Mesenchymal stem cell (in vitro differentiated cells and primary cell): ENCODE data around the gene NECTIN1.

Experiments used
- DNase-seq: peaks from one replicate; pipeline ENCODE4 v3.0.0-alpha.2; 2013
- H2AFZ ChIP-seq: one replicate; pipeline ENCODE4 v1.6.1; 2013; ENCODE audit warnings: low read depth, mild to moderate bottlenecking, control low read depth, inconsistent platforms, low read length, moderate library complexity
- H2AK5ac ChIP-seq: 2 replicates; pipeline ENCODE4 v1.6.1; 2013; ENCODE audit warnings: low read length, moderate library complexity, mild to moderate bottlenecking, inconsistent platforms; ENCODE audit not compliant: severe bottlenecking
- H2BK120ac ChIP-seq: one replicate; pipeline ENCODE4 v1.6.1; 2013; ENCODE audit warnings: low read depth, mild to moderate bottlenecking, inconsistent platforms, low read length, moderate library complexity
- H2BK12ac ChIP-seq, 2 experiments: one replicate each; pipeline ENCODE4 v1.6.1; 2013; ENCODE audit warnings: inconsistent platforms in 2 of 2, low read length in 2 of 2, mild to moderate bottlenecking in 2 of 2, moderate library complexity in 2 of 2, control low read depth in 1 of 2
- H2BK15ac ChIP-seq: one replicate; pipeline ENCODE4 v1.6.1; 2013; ENCODE audit warnings: mild to moderate bottlenecking, low read depth, inconsistent platforms; ENCODE audit not compliant: poor library complexity, severe bottlenecking
- H2BK5ac ChIP-seq: 2 replicates; pipeline ENCODE4 v1.6.1; 2013; ENCODE audit warnings: low read depth, mild to moderate bottlenecking, low read length, control low read depth, inconsistent platforms; ENCODE audit not compliant: poor library complexity, severe bottlenecking
- H3K14ac ChIP-seq, 2 experiments: one replicate each; pipeline ENCODE4 v1.6.1; 2013; ENCODE audit warnings: inconsistent platforms in 2 of 2, low read length in 2 of 2, control low read depth in 1 of 2, mild to moderate bottlenecking in 1 of 2, moderate library complexity in 1 of 2
- H3K18ac ChIP-seq, 2 experiments: one replicate each; pipeline ENCODE4 v1.6.1; 2013; ENCODE audit warnings: inconsistent platforms in 2 of 2, low read length in 2 of 2, control low read depth in 1 of 2, low read depth in 1 of 2, mild to moderate bottlenecking in 1 of 2
- H3K23ac ChIP-seq, 2 experiments: one replicate each; pipeline ENCODE4 v1.6.1; 2013; ENCODE audit warnings: inconsistent platforms in 2 of 2, low read length in 2 of 2, mild to moderate bottlenecking in 2 of 2, moderate library complexity in 2 of 2, control low read depth in 1 of 2
- H3K27ac ChIP-seq: 2 replicates; pipeline ENCODE4 v1.5.1; 2013; ENCODE audit warnings: mild to moderate bottlenecking, moderate library complexity, low read length, control low read depth, inconsistent platforms; ENCODE audit not compliant: poor library complexity, severe bottlenecking
- H3K27me3 ChIP-seq, 2 experiments: 2 replicates each; pipeline versions ENCODE4 v1.6.1 to v1.7.0; 2013; ENCODE audit warnings: low read length in 2 of 2, mild to moderate bottlenecking in 2 of 2, moderate library complexity in 2 of 2, control low read depth in 1 of 2, inconsistent platforms in 1 of 2; ENCODE audit not compliant: control insufficient read depth in 1 of 2, insufficient read depth in 1 of 2
- H3K36me3 ChIP-seq, 2 experiments: 2 replicates each; pipeline versions ENCODE4 v1.6.1 to v1.7.0; 2013; ENCODE audit warnings: low read length in 2 of 2, control low read depth in 1 of 2, inconsistent platforms in 1 of 2, low read depth in 1 of 2, mild to moderate bottlenecking in 1 of 2; ENCODE audit not compliant: insufficient read depth in 2 of 2, control insufficient read depth in 1 of 2
- H3K4ac ChIP-seq, 2 experiments: one replicate each; pipeline ENCODE4 v1.6.1; 2013; ENCODE audit warnings: inconsistent platforms in 2 of 2, low read length in 2 of 2, mild to moderate bottlenecking in 2 of 2, moderate library complexity in 2 of 2, control low read depth in 1 of 2, low read depth in 1 of 2
- H3K4me1 ChIP-seq: 2 replicates; pipeline ENCODE4 v1.6.1; 2013; ENCODE audit warnings: low read depth, low read length, control low read depth; ENCODE audit not compliant: control insufficient read depth, insufficient read depth
- H3K4me2 ChIP-seq: 2 replicates; pipeline ENCODE4 v1.6.1; 2013; ENCODE audit warnings: low read length, mild to moderate bottlenecking, inconsistent platforms; ENCODE audit not compliant: poor library complexity, severe bottlenecking
- H3K4me3 ChIP-seq, 2 experiments: 2 replicates each; pipeline versions ENCODE4 v1.5.1 to v1.7.0; 2013; ENCODE audit warnings: low read length in 2 of 2, mild to moderate bottlenecking in 2 of 2, control low read depth in 1 of 2, low read depth in 1 of 2; ENCODE audit not compliant: insufficient read depth in 1 of 2
- H3K79me1 ChIP-seq: replicated peaks from 2 replicates; pipeline ENCODE4 v1.6.1; 2013; ENCODE audit warnings: mild to moderate bottlenecking, control low read depth, low read length, inconsistent platforms; ENCODE audit not compliant: poor library complexity, severe bottlenecking
- H3K9ac ChIP-seq: 2 replicates; pipeline ENCODE4 v1.7.0; 2013; ENCODE audit warnings: mild to moderate bottlenecking, low read length, moderate library complexity
- H3K9me3 ChIP-seq: 2 replicates; pipeline ENCODE4 v1.7.0; 2013; ENCODE audit warnings: mild to moderate bottlenecking, low read length; ENCODE audit not compliant: control insufficient read depth
- H4K8ac ChIP-seq: one replicate; pipeline ENCODE4 v1.6.1; 2013; ENCODE audit warnings: inconsistent platforms, mild to moderate bottlenecking, low read length, moderate library complexity
- H4K91ac ChIP-seq: one replicate; pipeline ENCODE4 v1.6.1; 2013; ENCODE audit warnings: mild to moderate bottlenecking, low read length, inconsistent platforms
- WGBS: methylation state at CpG from one replicate; pipeline ENCODE4 v1.1.7; 2013; ENCODE audit warnings: mixed read lengths; 5-methylcytosine and 5-hydroxymethylcytosine counted together

The NECTIN1 gene

DNA sequence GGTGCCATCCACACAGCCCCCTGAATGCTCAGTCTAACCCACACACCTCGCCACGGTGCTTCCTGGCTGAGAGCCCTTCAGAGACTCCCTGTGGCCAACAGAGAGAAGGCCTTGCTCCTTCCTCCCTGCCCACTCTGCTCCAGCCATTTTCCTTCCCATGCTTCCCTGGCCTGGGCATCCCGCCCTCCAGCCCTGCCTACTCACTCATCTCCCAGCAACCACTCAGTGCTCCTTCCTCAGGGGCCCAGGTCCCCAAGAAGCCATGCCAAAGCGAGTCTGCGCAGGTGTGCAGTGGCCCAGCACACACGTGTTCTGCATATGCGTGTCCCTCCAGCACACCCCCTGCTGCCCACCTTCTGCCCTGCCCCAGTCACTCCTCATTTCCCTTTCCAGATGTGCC lies 56.4 kb downstream of the NECTIN1 start:
- H3K9ac ChIP-seq = no peak overlapping the region
- H3K14ac ChIP-seq = peak overlapping the region in 1 of 2 experiments; percentile 93
- no peak overlapping the region for H2BK120ac ChIP-seq
- H2AFZ ChIP-seq = peak overlapping the region; percentile 24
- WGBS = 96% methylated on average over 7 of the region's 7 CpGs
- H3K4me3 ChIP-seq = no peak overlapping the region
- no peak overlapping the region for H2AK5ac ChIP-seq
- H3K79me1 ChIP-seq = no peaks in the 10 kb centered on the region
- no peak overlapping the region for H2BK5ac ChIP-seq
- peak overlapping the region; percentile 78 to 90 for H2BK12ac ChIP-seq
- H2BK15ac ChIP-seq = peak overlapping the region; percentile 73
- H3K18ac ChIP-seq = peak overlapping the region; percentile 25 to 92
- peak overlapping the region; percentile 66 for H4K8ac ChIP-seq
- H3K4ac ChIP-seq = peak overlapping the region; percentile 21 to 61
- H4K91ac ChIP-seq = peak overlapping the region; percentile 74
- H3K23ac ChIP-seq = peak overlapping the region in 1 of 2 experiments; percentile 63
- no peaks in the 10 kb centered on the region for H3K9me3 ChIP-seq
- peaks cover 15 to 46% of the 10 kb centered on the region in 2 experiments for H3K36me3 ChIP-seq
- H3K27me3 ChIP-seq = no peaks in the 10 kb centered on the region
- peaks cover 17% of the 10 kb centered on the region for H3K4me1 ChIP-seq
- H3K27ac ChIP-seq = no peak overlapping the region
- DNase-seq = no peak
- H3K4me2 ChIP-seq = no peak overlapping the region

GRCh38 chr11:119671561-119672015 lies 57.4 kb downstream of the NECTIN1 start:
- H3K4me3 ChIP-seq = peak overlapping the region in 1 of 2 experiments; percentile 43
- H2BK120ac ChIP-seq = no peak overlapping the region
- peak overlapping the region in 1 of 2 experiments; percentile 21 for H3K4ac ChIP-seq
- peak overlapping the region; percentile 81 for H4K8ac ChIP-seq
- no peak overlapping the region for H3K4me2 ChIP-seq
- peak overlapping the region; percentile 20 to 87 for H2BK12ac ChIP-seq
- peak overlapping the region; percentile 76 for H4K91ac ChIP-seq
- H2BK5ac ChIP-seq = no peak overlapping the region
- peak overlapping the region; percentile 6 to 92 for H3K18ac ChIP-seq
- peak overlapping the region in 1 of 2 experiments; percentile 57 for H3K14ac ChIP-seq
- H3K27me3 ChIP-seq = no peaks in the 10 kb centered on the region
- no peak overlapping the region for H2AFZ ChIP-seq
- peaks cover 14% of the 10 kb centered on the region for H3K4me1 ChIP-seq
- no peaks in the 10 kb centered on the region for H3K79me1 ChIP-seq
- no peak overlapping the region for H2AK5ac ChIP-seq
- peak; percentile 52 for DNase-seq
- H2BK15ac ChIP-seq = no peak overlapping the region
- H3K9me3 ChIP-seq = no peaks in the 10 kb centered on the region
- no peak overlapping the region for H3K23ac ChIP-seq
- 59% methylated on average over 12 of the region's 12 CpGs for WGBS
- peak overlapping the region; percentile 63 for H3K9ac ChIP-seq
- H3K36me3 ChIP-seq = peaks cover 14 to 38% of the 10 kb centered on the region in 2 experiments
- H3K27ac ChIP-seq = no peak overlapping the region

GRCh38 chr11:119671051-119671450 lies 57.9 kb downstream of the NECTIN1 start:
- Histone ChIP-seq H3K14ac (no peak overlapping the region), H2AFZ (no peak overlapping the region), H2BK12ac (peak overlapping the region in 1 of 2 experiments; percentile 87)

GRCh38 chr11:119669487-119669886 lies 59.5 kb downstream of the NECTIN1 start:
- DNase-seq = no peak
- Histone ChIP-seq H3K4me1 (peaks cover 12% of the 10 kb centered on the region), H3K23ac (no peak overlapping the region), H3K9me3 (no peaks in the 10 kb centered on the region), H2BK15ac (no peak overlapping the region), H3K18ac (no peak overlapping the region), H3K79me1 (no peaks in the 10 kb centered on the region), H2BK5ac (no peak overlapping the region), H3K9ac (no peak overlapping the region), H3K4me3 (no peak overlapping the region), H4K91ac (no peak overlapping the region), H2AK5ac (no peak overlapping the region), H3K27ac (no peak overlapping the region), H3K14ac (no peak overlapping the region), H3K4ac (peak overlapping the region in 1 of 2 experiments; percentile 20), H3K36me3 (peaks cover 8 to 46% of the 10 kb centered on the region in 2 experiments), H2BK120ac (no peak overlapping the region), H3K4me2 (no peak overlapping the region), H2BK12ac (no peak overlapping the region), H3K27me3 (no peaks in the 10 kb centered on the region), H2AFZ (no peak overlapping the region), H4K8ac (no peak overlapping the region)
- 87% methylated on average over 5 of the region's 5 CpGs for WGBS

More at GRCh38 chr11:119671051-119671450, 57.9 kb downstream of the NECTIN1 start:
- no peak overlapping the region for H2BK5ac ChIP-seq
- peaks cover 14 to 38% of the 10 kb centered on the region in 2 experiments for H3K36me3 ChIP-seq
- peak; percentile 80 for DNase-seq
- peak overlapping the region in 1 of 2 experiments; percentile 31 for H3K4ac ChIP-seq
- peak overlapping the region; percentile 63 for H3K9ac ChIP-seq
- no peaks in the 10 kb centered on the region for H3K27me3 ChIP-seq
- WGBS = 50% methylated on average over 2 of the region's 5 CpGs
- no peaks in the 10 kb centered on the region for H3K79me1 ChIP-seq
- H3K4me3 ChIP-seq = peak overlapping the region in 1 of 2 experiments; percentile 43
- no peak overlapping the region for H2AK5ac ChIP-seq
- H3K18ac ChIP-seq = peak overlapping the region; percentile 12 to 92
- H3K23ac ChIP-seq = no peak overlapping the region
- no peak overlapping the region for H2BK15ac ChIP-seq
- H4K91ac ChIP-seq = no peak overlapping the region
- H3K9me3 ChIP-seq = no peaks in the 10 kb centered on the region
- peak overlapping the region; percentile 59 for H2BK120ac ChIP-seq
- H4K8ac ChIP-seq = peak overlapping the region; percentile 81
- peaks cover 12% of the 10 kb centered on the region for H3K4me1 ChIP-seq
- H3K27ac ChIP-seq = no peak overlapping the region
- no peak overlapping the region for H3K4me2 ChIP-seq
